SK-N-MC (cell line): ENCODE results near the gene SEL1L3.

Experiments used
- EZH2 ChIP-seq: fragments of 200-600 bp; sonication (generic); IDR thresholded peaks from one replicate; pipeline ENCODE4 v1.6.1; 2017; ENCODE audit warnings: antibody characterized with exemption
- POLR2AphosphoS5 ChIP-seq: IDR thresholded peaks from 2 replicates; pipeline ENCODE4 v1.6.1; 2012; ENCODE audit warnings: mild to moderate bottlenecking, low read depth, low read length, borderline replicate concordance

DNA sequence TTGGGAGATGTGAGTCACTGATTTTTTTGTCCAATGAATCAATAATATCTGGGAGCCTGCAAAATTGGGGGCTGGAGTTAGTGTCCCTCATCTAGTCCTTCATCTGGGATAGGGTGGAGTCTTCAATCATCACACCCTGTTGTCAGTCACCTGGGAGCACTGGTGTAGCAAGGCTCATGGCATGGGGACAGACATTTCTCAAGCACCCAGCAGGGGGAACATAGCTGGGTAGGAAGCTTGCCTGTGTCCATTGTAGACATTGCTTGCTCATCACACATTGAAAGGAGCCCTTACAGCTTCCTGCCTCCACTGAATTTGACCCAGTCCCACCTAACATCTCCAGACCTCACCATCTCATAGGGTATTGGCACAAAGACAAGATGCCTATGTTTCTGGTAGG is 61.2 kb downstream of the SEL1L3 start:
- TF ChIP-seq POLR2AphosphoS5 (no peak), EZH2 (no peak)
